Peyer's patch (tissue), 4 donors: ENCODE data around the gene CAMKK2.
"Not testable (repeated sequence)": the region's sequence is repeated elsewhere in the genome, so short reads cannot be mapped to it uniquely, and the experiment has no call there.

ENCODE experiments used
- CTCF ChIP-seq, 6 experiments: fragments of 450-650 bp in 4 of 6; fragments of 200-600 bp in 2 of 6; sonication (generic) in 1 of 6; IDR thresholded peaks; one replicate each; pipeline ENCODE4 v1.5.1; 2017 to 2019; ENCODE audit warnings: antibody characterized with exemption in 6 of 6, mild to moderate bottlenecking in 3 of 6, moderate library complexity in 1 of 6
- POLR2A ChIP-seq, 2 donors: fragments of 450-650 bp; IDR thresholded peaks; one replicate each; pipeline ENCODE4 v1.5.1; 2017; ENCODE audit warnings: antibody characterized with exemption in 2 of 2, mild to moderate bottlenecking in 2 of 2, moderate library complexity in 2 of 2

GRCh38 chr12:121310231-121310630, 13.7 kb upstream of the CAMKK2 start:
- not testable (repeated sequence) for TF ChIP-seq CTCF, POLR2A (IDR thresholded peaks at IDR 0.05)
